NCI-H524 treated with DMSO at 0.1 percent for 48 hours (cell line): Measurements from ENCODE around the gene SELENOH.
"Not testable (repeated sequence)": the region's sequence is repeated elsewhere in the genome, so short reads cannot be mapped to it uniquely, and the experiment has no call there.

Experiments used
- DNase-seq: peaks from one replicate; lab custom pipeline; 2025; lab: John Stamatoyannopoulos, UW

Gene SELENOH, protein sequence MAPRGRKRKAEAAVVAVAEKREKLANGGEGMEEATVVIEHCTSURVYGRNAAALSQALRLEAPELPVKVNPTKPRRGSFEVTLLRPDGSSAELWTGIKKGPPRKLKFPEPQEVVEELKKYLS

DNA sequence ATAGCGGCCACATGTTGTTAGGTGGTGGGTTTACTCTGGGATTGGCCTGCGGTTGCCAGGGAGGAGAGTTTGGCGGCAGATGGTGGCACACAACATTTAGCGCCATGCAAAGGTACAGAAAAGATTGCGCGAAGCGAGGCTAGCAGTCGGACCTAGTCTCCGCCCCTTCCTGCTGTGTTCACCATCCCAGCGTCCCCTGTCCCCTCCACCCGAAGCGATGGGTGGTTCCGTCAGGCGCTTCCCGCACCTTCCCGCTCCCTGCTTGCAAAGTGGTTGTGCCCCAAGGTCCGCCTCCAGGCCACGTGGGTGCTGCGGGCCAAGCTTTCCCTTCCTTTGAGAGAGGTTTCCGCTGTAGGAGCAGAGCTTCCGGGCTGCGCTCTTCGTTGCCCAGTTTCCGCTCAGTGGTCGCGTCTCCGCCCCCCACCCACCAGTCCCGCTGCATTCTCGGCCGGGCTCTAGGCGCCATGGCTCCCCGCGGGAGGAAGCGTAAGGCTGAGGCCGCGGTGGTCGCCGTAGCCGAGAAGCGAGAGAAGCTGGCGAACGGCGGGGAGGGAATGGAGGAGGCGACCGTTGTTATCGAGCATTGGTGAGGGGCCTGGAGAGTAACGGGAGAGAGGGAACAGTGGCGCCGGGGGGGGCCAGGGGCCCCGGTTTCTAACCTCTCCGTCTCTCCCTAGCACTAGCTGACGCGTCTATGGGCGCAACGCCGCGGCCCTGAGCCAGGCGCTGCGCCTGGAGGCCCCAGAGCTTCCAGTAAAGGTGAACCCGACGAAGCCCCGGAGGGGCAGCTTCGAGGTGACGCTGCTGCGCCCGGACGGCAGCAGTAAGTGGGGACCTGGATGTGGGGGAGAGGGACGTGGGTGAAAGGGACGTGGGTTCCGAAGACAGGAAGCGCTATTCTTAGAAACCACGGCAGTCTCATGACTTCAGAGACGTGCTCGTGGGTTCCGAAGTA is at the start of gene SELENOH:
Gene SELENOH, plus strand, starts transcription at position 360 of the 955 bp plus-strand sequence. Its CDS starts 105 bp downstream, at position 465.
- peak; percentile 85 for DNase-seq

DNA sequence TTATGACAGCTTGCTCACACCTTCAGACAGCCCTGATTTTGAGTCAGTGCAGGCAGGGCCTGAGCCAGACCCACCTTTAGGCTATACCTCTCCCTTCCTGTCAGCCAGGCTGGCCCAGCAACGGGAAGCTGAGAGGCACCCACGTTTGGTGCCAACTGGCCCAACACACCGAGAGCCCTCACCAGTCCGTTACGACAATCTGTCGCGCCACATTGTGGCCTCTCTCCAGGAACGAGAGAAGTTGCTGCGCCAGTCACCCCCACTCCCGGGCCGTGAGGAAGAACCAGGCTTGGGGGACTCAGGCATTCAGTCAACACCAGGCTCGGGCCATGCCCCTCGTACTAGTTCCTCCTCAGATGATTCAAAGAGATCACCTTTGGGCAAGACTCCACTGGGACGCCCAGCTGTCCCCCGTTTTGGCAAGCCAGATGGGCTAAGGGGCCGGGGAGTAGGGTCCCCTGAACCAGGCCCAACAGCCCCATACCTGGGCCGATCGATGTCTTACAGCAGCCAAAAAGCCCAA is 42.4 kb upstream of the SELENOH start:
- DNase-seq, result no peak

DNA sequence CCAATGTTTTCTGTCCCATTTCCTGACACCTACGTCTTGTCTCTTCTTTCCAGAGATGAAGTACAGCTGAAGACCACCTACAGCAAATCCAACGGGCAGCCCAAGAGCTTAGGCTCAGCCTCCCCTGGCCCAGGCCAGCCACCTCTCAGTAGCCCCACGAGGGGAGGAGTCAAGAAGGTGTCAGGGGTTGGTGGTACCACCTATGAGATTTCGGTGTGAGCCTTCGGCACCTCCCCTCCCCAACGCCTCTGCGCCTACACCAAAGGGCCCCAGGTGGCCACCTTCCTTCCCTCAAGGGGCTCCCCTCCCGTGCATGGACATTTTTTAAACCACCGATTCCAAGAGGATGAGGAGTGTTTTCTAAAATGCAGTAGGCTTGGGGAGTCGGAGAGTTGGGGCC is 41.5 kb upstream of the SELENOH start:
- DNase-seq, result no peak

DNA sequence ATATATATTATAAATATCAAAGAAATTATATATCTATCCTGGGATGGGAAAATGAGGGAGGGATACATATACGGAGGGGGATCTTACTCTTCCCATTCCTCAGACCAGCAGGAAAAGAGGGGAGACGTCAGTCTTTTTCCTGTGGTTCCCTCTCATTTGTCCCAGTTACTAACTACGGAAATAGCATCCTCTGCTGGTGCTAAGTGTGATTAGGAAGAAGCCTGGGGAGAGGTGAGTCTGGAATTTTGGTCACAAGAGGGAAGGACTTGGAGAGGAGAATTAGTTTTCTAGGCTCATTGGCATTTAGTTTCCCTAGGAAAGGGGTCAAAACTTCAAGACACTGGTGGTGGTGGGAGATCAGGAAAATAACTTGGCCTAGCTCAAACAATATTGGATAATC is 40.9 kb upstream of the SELENOH start:
- no peak for DNase-seq

DNA sequence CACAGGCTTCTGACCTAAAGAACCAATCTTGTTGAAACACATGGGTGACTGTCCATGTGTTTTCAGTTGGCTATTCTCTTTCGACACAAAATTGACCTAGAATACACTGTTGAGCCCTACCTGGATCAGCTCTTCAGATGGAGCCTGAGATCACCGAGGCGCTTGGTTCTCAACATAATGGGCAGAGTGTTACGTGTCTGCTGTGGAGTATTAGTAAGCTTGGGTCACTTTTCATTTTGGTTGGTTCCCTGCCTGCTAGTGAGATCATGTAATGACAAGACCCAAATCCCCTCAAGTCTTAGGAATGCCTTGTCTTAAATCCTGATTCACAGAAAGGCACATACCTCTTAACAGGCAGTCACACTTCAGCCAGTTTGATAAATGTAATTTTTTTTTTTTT is 38.0 kb upstream of the SELENOH start:
- DNase-seq, result no peak

DNA sequence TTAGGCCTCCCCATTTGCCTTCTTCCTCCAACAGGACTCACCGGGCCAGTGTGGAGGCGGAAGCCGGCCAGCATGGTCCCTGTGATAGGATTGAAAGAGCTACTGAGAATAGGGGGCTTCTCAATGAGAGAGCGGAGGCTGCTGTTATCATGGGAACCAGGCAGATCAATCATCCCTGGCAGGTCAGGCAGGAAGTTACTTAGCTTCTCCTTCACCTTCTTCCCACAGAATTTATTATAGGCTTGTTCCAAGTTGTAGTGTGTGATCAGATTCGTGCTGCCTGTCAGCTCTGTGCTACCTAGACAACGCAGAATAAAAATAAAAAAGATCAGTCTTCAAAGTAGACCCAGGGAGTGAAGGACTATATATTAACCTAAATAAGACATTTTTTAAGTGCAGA is 36.4 kb upstream of the SELENOH start:
- no peak for DNase-seq

DNA sequence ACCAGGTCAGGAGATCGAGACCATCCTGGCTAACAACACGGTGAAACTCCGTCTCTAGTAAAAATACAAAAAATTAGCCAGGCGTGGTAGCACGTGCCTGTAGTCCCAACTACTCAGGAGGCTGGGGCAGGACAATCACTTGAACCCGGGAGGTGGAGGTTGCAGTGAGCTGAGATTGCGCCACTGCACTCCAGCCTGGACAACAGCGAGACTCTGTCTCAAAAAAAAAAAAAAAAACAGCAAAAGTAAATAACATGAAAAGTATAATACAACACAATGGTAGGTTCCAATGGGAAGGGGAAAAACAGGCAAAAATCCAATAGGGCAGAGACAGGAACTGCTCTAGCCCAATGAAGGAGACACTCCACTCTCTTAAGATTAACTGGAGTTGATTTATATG is 35.9 kb upstream of the SELENOH start:
- not testable (repeated sequence) for DNase-seq

DNA sequence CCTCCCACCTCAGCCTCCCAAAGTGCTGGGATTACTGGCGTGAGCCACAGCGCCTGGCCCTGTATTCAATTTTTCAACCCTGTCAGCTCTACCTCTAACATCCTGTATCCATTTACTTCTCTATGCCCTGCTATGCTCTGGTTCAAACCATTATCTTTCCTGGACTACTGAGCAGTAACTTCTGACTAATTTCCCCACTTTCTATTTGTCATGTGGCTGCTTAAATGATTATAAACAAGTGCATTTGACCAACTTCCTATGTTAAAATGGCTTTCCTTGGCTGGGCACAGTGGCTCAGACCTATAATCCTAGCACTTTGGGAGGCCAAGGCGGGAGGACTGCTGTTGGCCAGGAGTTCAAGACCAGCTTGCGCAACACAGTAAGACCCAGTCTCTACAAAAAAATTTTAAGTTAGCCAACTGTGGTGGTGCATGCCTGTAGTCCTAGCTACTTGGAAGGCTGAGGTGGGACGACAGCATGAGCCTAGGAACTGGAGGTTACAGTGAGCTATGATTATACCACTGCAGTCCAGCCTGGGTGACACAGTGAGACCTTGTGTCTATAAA is 31.4 kb upstream of the SELENOH start:
- DNase-seq, result no peak

DNA sequence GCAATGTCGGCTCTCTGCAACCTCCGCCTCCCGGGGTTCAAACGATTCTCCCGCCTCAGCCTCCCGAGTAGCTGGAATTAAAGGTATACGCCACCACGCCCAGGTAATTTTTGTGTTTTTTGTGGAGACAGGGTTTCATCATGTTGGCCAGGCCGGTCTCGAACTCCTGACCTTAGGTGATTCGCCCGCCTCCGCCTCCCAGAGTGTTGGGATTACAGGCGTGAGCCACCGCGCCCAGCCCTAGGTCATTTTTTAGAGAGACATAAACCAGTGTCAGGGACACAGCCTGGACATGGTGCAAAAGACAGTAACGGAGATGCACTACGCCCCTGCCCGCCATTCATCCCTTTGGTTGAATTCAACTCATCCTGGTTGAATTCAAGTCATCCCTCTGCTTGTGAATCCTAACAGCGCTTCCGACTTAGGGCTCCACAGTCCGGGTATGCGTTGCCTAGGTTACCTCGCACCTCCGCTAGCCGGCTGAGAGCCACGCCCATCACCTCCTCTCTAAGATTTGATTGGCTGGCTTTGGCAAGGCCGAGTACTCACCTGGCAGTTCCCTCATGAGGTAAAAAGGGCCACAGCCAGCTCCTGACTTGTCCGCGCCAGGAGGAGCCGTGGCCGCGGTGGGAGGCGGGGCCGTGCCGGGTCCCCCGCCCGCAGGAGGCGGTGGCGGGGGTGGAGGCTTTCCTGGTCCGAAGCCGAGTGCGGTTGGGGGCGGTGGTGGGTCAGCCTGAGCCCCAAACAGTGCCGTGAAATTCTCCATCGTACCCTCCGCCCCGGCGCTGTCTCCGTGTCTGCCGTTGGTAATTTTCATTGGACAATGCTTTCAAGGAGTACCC is 29.7 kb upstream of the SELENOH start, which contains the start of gene MED19:
Gene MED19, minus strand, starts transcription at position 802 of the 842 bp plus-strand sequence. Its CDS starts 36 bp downstream, at position 766.
- DNase-seq, result no peak

DNA sequence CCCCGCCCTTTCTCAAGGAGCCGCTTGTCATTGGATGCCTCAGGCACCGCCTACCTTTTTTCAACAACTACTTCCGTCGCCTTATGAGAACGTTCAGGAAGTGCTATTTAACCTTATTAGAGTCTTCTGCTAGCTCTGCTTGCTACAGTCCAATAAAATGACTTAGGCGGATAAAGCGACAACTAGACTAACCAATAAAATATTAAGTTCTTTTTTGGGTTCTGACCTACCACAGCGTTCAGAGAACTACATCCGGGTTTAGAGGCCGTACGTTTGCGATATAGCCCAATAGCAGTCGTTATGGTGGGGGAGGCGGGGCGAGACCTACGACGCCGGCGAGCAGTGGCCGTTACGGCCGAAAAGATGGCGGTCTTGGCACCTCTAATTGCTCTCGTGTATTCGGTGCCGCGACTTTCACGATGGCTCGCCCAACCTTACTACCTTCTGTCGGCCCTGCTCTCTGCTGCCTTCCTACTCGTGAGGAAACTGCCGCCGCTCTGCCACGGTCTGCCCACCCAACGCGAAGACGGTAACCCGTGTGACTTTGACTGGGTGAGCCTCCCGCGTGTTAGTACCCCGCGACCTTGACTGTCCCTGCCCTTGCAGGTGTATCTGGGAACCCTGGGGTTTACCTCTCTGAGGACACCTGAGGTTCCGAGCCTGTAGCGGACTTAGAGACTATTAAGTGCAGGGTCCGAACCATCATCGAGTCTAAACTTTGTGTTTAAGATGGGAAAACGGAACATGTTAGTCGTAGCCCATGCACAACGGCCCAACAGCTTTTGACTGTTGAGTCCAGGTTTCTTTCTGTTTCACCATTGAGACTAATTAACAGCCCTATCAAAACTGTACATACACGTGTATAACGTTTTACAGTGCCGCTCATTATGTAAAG is 28.8 kb upstream of the SELENOH start, which contains the start of gene TMX2:
Gene TMX2, plus strand, starts transcription at position 338 of the 895 bp plus-strand sequence. Its CDS starts 26 bp downstream, at position 364.
- peak; percentile 98 for DNase-seq

DNA sequence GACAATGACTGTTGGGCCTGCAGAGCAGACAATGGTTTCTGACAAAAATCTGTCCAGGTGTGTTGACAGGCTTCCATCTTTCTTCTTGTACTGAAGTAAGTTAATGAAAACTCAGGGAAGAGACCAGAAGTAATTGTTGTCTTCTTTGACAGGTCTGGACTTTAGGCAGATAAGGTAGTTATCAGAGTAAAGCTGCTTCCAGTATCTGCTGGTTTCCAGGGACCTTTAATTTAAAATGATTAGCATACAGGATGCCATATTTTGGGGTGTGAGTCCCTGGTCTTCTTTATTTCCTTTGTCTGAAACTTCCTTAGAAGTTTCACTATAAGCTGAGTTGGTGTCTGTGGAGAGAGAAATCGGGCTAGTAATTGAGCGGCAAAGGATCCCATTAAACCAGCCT is 27.5 kb upstream of the SELENOH start:
- no peak for DNase-seq

DNA sequence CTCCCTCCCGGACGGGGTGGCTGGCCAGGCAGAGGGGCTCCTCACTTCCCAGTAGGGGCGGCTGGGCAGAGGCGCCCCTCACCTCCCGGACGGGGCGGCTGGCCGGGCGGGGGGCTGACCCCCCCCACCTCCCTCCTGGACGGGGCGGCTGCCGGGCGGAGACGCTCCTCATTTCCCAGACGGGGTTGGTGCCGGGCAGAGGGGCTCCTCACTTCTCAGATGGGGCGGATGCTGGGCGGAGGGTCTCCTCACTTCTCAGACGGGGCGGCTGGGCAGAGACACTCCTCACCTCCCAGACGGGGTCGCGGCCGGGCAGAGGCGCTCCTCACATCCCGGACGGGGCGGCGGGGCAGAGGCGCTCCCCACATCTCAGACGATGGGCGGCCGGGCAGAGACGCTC is 24.6 kb upstream of the SELENOH start:
- not testable (repeated sequence) for DNase-seq

DNA sequence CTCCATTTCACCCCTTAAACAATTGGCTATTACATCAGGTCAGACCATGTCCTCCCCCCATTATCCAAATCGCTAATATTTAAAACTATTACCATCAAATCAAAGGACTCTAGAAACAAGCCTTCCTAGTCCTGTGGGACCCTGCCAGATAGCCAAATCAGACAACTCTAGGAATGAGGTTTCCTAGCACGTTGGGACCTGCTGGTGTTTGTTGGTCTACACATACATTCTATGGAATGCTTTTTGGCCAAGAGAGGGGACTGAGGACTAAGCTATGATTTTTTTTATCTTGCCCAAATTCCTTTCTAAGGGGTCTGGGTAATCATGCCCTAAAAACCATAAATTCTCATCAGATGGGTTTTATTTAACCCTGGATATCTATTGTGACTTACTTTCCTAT is 14.1 kb upstream of the SELENOH start:
- no peak for DNase-seq

DNA sequence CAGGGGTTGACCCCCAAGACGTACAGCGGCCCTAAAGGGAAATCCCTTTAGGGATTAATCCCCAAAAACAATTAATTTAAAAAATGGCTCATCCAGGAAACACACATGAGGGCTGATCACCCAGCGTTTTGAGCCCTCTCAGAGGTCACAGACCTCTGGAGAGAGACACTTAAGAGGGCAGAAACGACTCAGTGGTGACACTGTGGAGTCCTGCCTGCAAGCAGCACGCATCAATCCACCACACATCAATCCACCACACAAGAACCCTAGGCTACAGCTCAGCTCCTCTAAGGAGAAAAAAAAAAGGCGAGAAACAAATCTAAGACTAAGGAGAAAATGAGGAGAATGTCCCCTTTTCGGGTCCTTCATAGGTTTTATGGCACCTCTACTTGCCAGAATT is 12.5 kb upstream of the SELENOH start:
- no peak for DNase-seq

DNA sequence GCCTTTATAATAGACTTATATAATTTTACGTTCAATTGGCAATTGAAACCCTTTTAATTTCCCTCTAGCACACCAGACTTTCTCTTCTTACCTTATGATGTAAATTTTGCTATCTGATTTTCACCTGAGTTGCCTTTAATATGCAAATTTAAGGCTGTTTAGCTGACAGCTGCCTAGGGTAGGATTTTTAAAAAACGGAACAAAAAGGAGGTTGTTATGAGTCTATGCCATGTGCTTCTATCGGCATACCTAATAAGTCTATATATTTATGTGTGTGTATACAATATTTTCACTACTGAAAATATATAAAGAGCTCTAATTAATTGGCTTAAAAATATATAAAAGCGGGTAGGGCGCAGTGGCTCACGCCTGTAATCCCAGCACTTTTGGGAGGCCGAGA is 11.8 kb upstream of the SELENOH start:
- no peak for DNase-seq

DNA sequence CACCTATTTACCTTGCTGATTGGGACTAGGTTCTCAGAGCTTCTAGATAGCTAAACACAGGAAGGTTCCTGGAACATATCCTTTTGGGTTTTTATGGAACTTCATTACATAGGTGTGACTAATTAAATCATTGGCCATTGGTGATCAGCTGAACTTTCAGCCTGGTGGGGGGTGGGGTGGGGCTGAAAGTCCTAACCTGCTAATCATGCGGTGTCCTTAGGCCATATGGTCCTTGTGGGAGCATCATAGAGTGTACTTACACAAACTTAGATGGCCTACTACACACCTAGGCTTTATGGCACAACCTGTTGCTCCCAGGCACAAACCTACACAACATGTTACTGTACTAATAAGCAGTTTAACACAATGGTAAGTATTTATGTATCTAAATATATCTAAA is 8.6 kb upstream of the SELENOH start:
- DNase-seq, result no peak

DNA sequence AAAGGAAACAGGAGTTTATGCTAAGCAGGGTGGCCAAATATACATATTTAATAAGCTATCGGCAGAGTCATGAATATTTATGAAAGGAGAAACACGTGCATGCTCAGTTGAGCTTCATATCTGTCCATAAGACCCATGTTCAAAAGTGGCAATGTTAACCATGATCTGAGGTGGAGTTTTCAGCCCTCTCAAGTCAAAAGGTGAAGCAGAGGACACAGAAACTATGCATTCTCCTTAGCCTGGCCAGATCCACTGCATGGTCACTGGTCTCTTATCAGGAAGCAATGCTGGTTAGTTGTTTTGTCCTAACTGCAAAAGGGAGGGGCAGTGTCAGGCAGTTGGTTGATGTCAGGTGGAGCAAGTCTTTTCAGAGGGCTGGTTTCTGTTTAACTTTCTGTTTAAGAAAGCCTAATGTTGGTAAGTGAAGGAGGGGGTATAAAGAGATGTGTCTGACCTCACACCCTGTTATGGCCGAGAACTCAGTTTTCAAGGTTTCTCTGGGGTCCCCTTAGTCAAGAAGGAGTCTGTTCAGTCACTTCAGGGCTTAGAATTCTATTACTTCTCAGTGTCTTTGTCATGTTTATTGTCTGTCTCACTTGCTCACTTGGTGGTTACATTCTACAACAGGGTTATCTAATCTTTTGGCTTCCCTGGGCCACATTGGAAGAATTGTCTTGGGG is 5.5 kb upstream of the SELENOH start:
- no peak for DNase-seq

DNA sequence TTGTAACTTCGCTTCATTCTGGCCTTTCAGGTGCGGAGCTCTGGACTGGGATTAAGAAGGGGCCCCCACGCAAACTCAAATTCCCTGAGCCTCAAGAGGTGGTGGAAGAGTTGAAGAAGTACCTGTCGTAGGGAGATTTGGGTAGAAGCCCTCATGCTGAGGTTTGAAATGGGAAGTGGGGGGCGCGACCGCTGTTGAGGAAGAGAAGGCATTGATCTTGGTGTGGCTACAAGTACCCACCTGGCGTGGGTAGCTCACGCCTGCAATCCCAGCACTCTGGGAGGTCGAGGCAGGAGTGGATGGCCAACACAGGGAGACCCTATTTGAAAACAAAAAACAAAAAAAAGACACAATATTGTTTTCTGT is 779 bp downstream of the SELENOH start:
- DNase-seq, result no peak

DNA sequence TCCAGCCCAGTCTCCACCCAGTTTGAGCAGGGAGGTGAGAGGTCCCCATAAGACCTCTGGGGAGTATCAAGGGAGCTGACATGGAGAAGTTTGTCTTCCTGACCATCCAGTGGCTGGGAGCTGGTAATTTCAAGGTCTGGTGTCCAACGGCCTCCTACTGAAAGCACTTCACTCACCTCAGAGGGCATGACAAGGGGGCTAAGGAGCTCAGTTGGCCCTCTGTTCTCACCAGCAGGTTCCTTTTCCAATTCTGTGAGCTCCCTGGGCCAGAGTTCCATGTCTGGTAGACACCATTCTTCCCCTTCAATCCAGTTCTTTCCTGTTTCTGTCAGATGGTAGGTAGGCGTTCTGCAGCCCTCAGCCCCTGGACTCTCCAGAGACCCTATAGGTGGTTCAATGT is 3.1 kb downstream of the SELENOH start:
- DNase-seq, result no peak

DNA sequence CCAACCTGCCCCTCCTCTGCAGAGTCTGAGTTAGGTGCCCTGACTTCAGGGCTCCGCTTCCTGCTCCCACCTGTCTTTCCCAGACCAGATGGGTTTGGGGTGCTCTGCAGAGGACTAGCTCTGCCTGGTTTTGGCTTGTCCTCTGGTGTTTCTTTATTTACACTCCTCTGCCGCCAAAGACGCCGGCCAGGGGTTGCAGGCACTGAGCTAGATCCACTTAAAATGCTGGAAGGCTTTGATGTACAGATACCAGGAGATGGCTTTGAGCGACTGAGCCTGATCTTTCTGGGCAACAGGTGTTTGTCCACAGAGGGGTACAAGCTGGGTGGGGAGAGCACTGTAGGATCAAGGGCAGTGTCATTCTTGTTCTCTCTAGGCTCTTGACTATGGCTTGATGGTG is 3.9 kb downstream of the SELENOH start:
- DNase-seq, result no peak
